Neural cell (in vitro differentiated cells): Measurements from ENCODE around the gene SAMD3.
"Not testable (repeated sequence)": the region's sequence is repeated elsewhere in the genome, so short reads cannot be mapped to it uniquely, and the experiment has no call there.

Source experiments
- EP300 ChIP-seq: fragments of 450-650 bp; conservative IDR thresholded peaks from 2 replicates; pipeline ENCODE4 v1.6.1; 2014; ENCODE audit warnings: antibody characterized with exemption, mild to moderate bottlenecking, moderate library complexity; ENCODE audit not compliant: poor library complexity, severe bottlenecking
- EZH2 ChIP-seq: fragments of 200-600, 300-800 bp; shearing (Covaris generic), sonication (generic); IDR thresholded peaks from 2 replicates; pipeline ENCODE4 v1.6.1; 2014; ENCODE audit warnings: antibody characterized with exemption, low read length, borderline replicate concordance, mild to moderate bottlenecking; ENCODE audit not compliant: insufficient read depth, poor library complexity, severe bottlenecking
- POLR2AphosphoS5 ChIP-seq: IDR thresholded peaks from 2 replicates; pipeline ENCODE4 v1.6.1; 2012
- SMC3 ChIP-seq: fragments of 450-650 bp; conservative IDR thresholded peaks from 2 replicates; pipeline ENCODE4 v1.6.1; 2014; ENCODE audit warnings: antibody characterized with exemption, mild to moderate bottlenecking, moderate library complexity; ENCODE audit not compliant: poor library complexity
- TAF1 ChIP-seq: IDR thresholded peaks from 2 replicates; pipeline ENCODE4 v1.6.1; 2012; ENCODE audit warnings: low read depth
- TF ChIP-seq, protein P1 (sequence below): fragments of 450-650 bp; IDR thresholded peaks from 2 replicates; pipeline ENCODE4 v1.5.1; 2014; ENCODE audit warnings: antibody characterized with exemption, mild to moderate bottlenecking, moderate library complexity; ENCODE audit not compliant: poor library complexity, severe bottlenecking

DNA sequence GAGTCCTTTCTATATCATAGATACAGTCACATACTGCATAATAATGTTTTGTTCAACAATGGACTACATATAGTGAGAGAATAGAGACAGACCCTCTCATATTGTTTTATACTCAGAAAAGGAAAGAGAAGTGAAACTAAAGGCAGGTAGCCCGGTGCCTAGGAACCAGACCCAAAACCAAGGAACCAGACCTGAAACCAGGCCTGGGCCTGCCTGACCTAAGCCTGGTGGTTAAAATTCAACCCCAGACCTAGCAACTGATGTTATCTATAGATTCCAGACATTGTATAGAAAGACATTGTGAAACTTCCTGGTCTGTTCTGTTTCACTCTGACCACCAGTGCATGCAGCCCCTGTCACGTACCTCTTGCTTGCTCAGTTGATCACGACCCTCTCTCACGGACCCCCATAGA is 37.3 kb upstream of the SAMD3 start:
- TF ChIP-seq, protein P1, sequence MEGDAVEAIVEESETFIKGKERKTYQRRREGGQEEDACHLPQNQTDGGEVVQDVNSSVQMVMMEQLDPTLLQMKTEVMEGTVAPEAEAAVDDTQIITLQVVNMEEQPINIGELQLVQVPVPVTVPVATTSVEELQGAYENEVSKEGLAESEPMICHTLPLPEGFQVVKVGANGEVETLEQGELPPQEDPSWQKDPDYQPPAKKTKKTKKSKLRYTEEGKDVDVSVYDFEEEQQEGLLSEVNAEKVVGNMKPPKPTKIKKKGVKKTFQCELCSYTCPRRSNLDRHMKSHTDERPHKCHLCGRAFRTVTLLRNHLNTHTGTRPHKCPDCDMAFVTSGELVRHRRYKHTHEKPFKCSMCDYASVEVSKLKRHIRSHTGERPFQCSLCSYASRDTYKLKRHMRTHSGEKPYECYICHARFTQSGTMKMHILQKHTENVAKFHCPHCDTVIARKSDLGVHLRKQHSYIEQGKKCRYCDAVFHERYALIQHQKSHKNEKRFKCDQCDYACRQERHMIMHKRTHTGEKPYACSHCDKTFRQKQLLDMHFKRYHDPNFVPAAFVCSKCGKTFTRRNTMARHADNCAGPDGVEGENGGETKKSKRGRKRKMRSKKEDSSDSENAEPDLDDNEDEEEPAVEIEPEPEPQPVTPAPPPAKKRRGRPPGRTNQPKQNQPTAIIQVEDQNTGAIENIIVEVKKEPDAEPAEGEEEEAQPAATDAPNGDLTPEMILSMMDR = not testable (repeated sequence)
- TF ChIP-seq EP300, POLR2AphosphoS5, TAF1, EZH2, SMC3: not testable (repeated sequence)
